H54 (cell line): ENCODE data around the gene BEGAIN.

ENCODE experiments used
- DNase-seq: peaks from one replicate; pipeline ENCODE4 v3.0.0; 2011; ENCODE audit warnings: low spot score, mixed read lengths; ENCODE audit not compliant: insufficient read length
- FAIRE-seq: peaks from 3 replicates; lab custom pipeline; 2011; peaks lifted over from hg19 to GRCh38; lab: Jason Lieb, UNC
- POLR2A ChIP-seq: IDR thresholded peaks from 2 replicates; pipeline ENCODE4 v1.6.1; 2011; ENCODE audit warnings: low read depth, mild to moderate bottlenecking, low read length

Gene BEGAIN

GRCh38 chr14:100498068-100498467 is 89.1 kb downstream of the BEGAIN start:
- FAIRE-seq (no peak), DNase-seq (no peak)
- no peak for TF ChIP-seq POLR2A

GRCh38 chr14:100495917-100496316 is 91.3 kb downstream of the BEGAIN start:
- DNase-seq (no peak), FAIRE-seq (no peak)
- TF ChIP-seq POLR2A: no peak

- TF ChIP-seq POLR2A: no peak
- no peak for FAIRE-seq
- no peak for DNase-seq
These were observed 92.6 kb downstream of the BEGAIN start for GRCh38 chr14:100494645-100495044.

GRCh38 chr14:100490252-100490651 is 97.0 kb downstream of the BEGAIN start:
- TF ChIP-seq POLR2A: no peak
- DNase-seq (no peak), FAIRE-seq (no peak)

GRCh38 chr14:100488057-100488456 is 99.2 kb downstream of the BEGAIN start:
- FAIRE-seq (no peak), DNase-seq (no peak)
- TF ChIP-seq POLR2A: no peak

- FAIRE-seq (no peak), DNase-seq (no peak)
- TF ChIP-seq POLR2A: no peak
These were observed 99.9 kb downstream of the BEGAIN start for GRCh38 chr14:100487304-100487703.
